Measurements from ENCODE around the gene R3HDM2.

Gene R3HDM2

GRCh38 chr12:57226588-57227314 is 204.1 kb downstream of the R3HDM2 start:
- peak overlapping the region; percentile 30 for H3K4me3 ChIP-seq (ENCODE audit: low read depth, low read length)
- no peak for TF ChIP-seq CTCF (conservative IDR thresholded peaks at IDR 0.05; ENCODE audit: low read depth, low read length)

GRCh38 chr12:57225680-57226210 is 205.1 kb downstream of the R3HDM2 start:
- no peak for TF ChIP-seq CTCF (conservative IDR thresholded peaks at IDR 0.05; ENCODE audit: low read depth, low read length)
- no peak overlapping the region for H3K4me3 ChIP-seq (ENCODE audit: low read depth, low read length)
- DNase-seq (ENCODE audit: low read depth) = no peak

More at GRCh38 chr12:57226588-57227314, 204.1 kb downstream of the R3HDM2 start:
- no peak for DNase-seq (ENCODE audit: low read depth)

GRCh38 chr12:57224973-57225679 is 205.7 kb downstream of the R3HDM2 start:
- H3K4me3 ChIP-seq (ENCODE audit: low read depth, low read length) = no peak overlapping the region
- no peak for DNase-seq (ENCODE audit: low read depth)
- TF ChIP-seq CTCF (conservative IDR thresholded peaks at IDR 0.05; ENCODE audit: low read depth, low read length) = peak; percentile 45

- no peak overlapping the region for H3K4me3 ChIP-seq (ENCODE audit: low read depth, low read length)
- TF ChIP-seq CTCF (conservative IDR thresholded peaks at IDR 0.05; ENCODE audit: low read depth, low read length) = no peak
- DNase-seq (ENCODE audit: low read depth) = no peak
Observed at GRCh38 chr12:57224278-57224972, 206.4 kb downstream of the R3HDM2 start.

GRCh38 chr12:57223191-57224165 is 207.4 kb downstream of the R3HDM2 start:
- no peak for TF ChIP-seq CTCF (conservative IDR thresholded peaks at IDR 0.05; ENCODE audit: low read depth, low read length)
- H3K4me3 ChIP-seq (ENCODE audit: low read depth, low read length) = no peak overlapping the region
- no peak for DNase-seq (ENCODE audit: low read depth)

All from choroid plexus epithelial cell (primary cell).